GM12891 (cell line): ENCODE data around the gene GPR160.
"Not testable (repeated sequence)": the region's sequence is repeated elsewhere in the genome, so short reads cannot be mapped to it uniquely, and the experiment has no call there.

Experiments used
- DNase-seq: peaks from one replicate; pipeline ENCODE4 v3.0.0; 2011; ENCODE audit warnings: low spot score; ENCODE audit not compliant: insufficient read length
- FAIRE-seq: peaks from 2 replicates; lab custom pipeline; 2011; peaks lifted over from hg19 to GRCh38; lab: Jason Lieb, UNC
- PAX5 ChIP-seq: IDR thresholded peaks from 2 replicates; pipeline ENCODE4 v1.6.1; 2011; ENCODE audit warnings: low read length, moderate library complexity, mild to moderate bottlenecking; ENCODE audit not compliant: insufficient read depth, severe bottlenecking
- POLR2A ChIP-seq: IDR thresholded peaks from 2 replicates; pipeline ENCODE4 v1.6.1; 2011; ENCODE audit warnings: low read depth, low read length, control low read depth
- POLR2AphosphoS5 ChIP-seq: IDR thresholded peaks from 2 replicates; pipeline ENCODE4 v1.6.1; 2011; ENCODE audit warnings: low read depth, low read length, control low read depth
- POU2F2 ChIP-seq: IDR thresholded peaks from 2 replicates; pipeline ENCODE4 v1.6.1; 2011; ENCODE audit warnings: low read depth, mild to moderate bottlenecking, control low read depth, low read length, moderate library complexity
- SPI1 ChIP-seq: IDR thresholded peaks from 2 replicates; pipeline ENCODE4 v1.6.1; 2011; ENCODE audit warnings: low read depth, low read length, control low read depth
- TAF1 ChIP-seq: IDR thresholded peaks from 2 replicates; pipeline ENCODE4 v1.6.1; 2011; ENCODE audit warnings: low read depth, low read length, control low read depth

The GPR160 gene

DNA sequence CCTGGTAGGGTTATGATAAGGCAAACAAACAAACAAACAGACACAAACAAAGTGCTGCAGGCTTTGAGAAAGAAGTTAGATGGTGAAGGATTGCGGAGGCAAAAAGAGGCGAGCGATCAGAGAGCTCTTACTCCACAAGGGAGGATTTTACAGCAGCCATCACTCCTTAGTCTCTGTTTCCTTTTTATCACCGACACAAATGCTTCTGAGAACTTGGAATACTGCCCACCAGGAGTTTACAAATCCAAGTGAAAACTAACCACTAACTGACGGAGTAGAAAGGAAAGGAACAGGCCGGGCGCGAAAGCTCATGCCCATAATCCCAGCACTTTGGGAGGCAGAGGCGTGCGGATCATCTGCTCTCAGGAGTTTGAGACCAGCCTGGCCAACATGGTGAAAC, 35.6 kb upstream of the GPR160 start:
- TF ChIP-seq POLR2A (no peak), POLR2AphosphoS5 (no peak), TAF1 (no peak), POU2F2 (no peak), PAX5 (no peak), SPI1 (no peak)
- DNase-seq (no peak), FAIRE-seq (no peak)

DNA sequence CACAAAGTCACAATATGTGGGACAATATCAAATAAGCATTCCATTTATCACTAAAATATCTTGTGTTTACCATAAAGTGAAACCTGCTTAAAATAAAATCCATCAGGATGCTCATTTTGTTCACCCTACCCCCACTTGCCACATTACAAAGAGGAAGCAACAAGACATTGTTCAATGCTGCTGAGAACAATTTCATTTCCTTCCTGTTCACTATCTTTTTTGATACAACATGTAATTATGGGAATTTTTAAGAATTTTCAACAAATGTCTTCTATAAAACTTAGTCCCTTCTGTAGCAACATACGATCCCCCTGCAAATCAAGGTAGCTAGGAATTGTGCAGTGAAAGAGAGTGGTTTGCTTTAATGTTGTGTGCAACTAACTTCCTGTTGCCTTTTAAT, 34.9 kb upstream of the GPR160 start:
- TF ChIP-seq SPI1 = no peak
- TF ChIP-seq TAF1 = no peak
- no peak for TF ChIP-seq PAX5
- no peak for TF ChIP-seq POLR2AphosphoS5
- no peak for TF ChIP-seq POU2F2
- TF ChIP-seq POLR2A = no peak
- DNase-seq (no peak), FAIRE-seq (peak; percentile 70)

DNA sequence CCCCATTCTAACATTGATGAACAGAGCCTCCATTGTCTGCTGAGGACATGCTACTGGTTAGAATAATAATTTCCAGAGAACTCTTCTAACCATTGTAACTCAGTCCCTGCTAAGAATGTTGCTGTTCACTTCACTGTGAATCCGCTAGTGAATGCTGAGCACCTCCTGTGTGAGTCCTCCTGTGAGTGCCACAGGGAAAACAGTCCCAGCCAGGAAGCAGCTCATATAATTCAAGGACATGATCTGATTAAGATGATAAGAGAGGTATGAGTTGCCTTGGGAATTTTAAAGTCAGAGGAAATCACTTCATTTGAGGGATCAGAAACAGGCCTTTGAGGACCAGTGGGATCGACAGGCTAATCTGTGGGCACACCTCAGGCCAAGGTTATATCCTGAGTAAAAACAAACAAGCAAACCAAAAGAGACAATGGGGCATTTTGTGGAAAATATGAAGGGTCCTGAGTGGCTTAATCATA, 33.9 kb upstream of the GPR160 start:
- FAIRE-seq (no peak), DNase-seq (no peak)
- TF ChIP-seq POLR2AphosphoS5 (no peak), TAF1 (no peak), SPI1 (no peak), POLR2A (no peak), POU2F2 (no peak)

DNA sequence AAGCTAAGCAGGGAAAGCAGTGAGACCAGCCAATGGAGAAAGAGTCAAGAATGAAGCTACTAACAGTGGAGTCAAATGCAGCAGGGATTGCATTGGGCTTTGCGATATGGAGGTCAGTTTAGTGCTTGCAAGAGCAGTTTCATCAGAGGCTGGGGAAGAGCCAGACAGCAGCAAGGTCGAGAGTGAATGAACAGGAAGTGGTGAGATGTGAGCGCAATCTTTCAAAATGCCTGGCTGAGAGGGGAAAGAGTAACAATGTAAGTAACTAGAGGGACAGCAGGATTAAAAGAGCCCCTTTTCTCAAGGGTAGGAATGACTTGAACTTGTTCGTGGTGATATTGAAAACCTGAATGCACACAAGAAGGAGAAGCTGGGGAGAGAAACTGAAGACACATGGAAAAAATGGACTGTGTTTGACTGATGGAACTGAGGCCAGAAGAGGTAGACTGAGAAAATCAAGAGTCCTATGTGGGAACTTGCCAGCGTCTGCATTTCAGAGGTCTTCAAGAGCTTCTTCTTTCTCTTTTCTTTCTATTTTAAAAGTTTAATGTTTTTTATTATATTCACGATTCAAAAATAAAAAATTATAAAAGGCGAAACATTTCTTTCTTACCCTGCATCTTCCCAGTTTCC, 30.6 kb upstream of the GPR160 start:
- TF ChIP-seq SPI1 (peak; percentile 70), PAX5 (no peak), POU2F2 (no peak)
- DNase-seq (peak; percentile 35), FAIRE-seq (peak; percentile 94)

DNA sequence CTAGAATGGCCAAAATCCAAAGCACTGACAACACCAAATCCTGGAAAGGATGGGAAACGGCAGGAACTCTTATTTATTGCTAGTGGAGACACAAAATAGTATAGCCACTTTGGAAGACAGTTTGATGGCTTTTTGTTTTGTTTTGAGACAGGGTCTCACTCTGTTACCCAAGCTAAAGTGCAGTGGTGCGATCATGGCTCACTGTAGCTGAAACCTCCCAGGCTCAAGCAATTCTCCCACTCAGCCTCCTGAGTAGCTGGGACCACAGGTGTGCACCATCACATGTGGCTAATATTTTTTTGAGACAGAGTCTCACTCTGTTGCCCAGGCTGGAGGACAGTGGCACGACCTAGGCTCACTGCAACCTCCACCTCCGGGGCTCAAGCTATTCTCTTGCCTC, 27.3 kb upstream of the GPR160 start:
- DNase-seq (no peak), FAIRE-seq (no peak)
- TF ChIP-seq POLR2A = no peak
- no peak for TF ChIP-seq PAX5
- no peak for TF ChIP-seq SPI1
- no peak for TF ChIP-seq TAF1
- TF ChIP-seq POLR2AphosphoS5 = no peak
- TF ChIP-seq POU2F2 = no peak

DNA sequence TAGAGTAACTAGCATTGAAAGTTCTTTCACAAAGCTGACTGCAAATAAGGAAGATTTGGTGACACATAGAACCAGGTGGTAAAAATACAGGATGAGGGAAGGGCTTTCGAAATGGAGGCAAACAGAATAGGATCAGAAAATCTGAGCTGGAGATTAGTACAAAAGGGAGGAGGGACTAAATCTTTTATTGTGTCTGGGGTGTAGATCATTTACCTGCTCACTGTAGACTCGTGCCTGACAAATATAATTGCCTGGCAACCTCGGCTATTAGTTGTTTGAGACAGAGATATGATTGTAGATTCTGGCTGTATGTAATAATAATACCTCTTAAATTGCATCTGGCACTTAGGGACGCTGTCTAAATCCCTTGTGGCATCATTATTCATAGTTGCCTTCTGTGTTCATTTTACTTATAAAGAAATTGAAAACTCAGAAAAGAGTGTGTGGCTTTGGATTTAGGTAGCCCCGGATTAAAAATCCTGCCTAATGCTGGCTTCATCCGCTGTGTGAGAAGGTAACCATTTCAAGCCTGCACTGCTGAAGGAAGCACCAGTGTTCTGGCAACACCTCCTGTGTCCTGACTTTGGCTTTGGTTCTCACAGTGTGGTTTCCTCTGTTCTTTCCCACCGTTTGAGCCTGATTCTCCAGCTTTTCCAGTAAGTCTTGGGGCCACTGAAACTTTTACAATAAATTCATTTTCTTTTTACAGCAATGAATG, 25.0 kb upstream of the GPR160 start:
- TF ChIP-seq POLR2AphosphoS5 (no peak), POLR2A (no peak), POU2F2 (no peak), PAX5 (no peak), SPI1 (no peak), TAF1 (no peak)
- DNase-seq (no peak), FAIRE-seq (no peak)

DNA sequence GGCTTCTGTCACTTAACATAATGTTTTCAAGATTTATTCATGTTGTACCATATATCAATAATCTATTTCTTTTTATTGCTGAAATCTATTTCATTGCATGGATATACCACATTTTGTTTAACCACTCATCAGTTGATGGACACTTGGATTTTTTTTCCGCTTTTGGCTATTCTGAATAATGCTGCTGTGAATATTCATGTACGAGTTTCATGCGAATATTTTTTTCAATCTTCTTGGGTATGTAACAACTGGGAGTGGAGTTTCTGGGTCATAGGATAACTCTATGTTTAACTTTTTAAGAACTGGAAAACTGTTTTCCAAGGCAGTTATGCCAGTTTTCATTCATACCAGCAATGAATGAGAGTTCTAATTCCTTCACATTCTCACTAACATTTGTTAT, 21.7 kb upstream of the GPR160 start:
- DNase-seq (no peak), FAIRE-seq (no peak)
- TF ChIP-seq TAF1 = no peak
- TF ChIP-seq POU2F2 = no peak
- no peak for TF ChIP-seq PAX5
- TF ChIP-seq POLR2AphosphoS5 = no peak
- TF ChIP-seq SPI1 = no peak
- TF ChIP-seq POLR2A = no peak

DNA sequence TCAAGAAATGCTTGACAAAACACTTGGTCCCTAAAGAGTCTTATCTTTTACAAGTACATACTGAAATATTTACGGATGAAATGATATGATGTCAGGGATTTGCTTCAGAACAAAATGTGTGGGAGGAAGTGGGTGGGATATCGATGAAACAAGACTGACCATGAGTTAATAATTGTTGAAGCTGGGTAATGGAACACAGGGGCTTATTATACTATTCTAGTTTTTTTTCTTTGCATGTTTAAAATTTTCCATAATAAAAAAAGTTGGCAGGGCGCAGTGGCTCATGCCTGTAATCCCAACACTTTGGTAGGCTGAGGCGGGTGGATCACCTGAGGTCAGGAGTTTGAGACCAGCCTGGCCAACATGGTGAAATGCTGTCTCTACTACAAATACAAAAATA, 18.5 kb upstream of the GPR160 start:
- not testable (repeated sequence) for DNase-seq, FAIRE-seq

DNA sequence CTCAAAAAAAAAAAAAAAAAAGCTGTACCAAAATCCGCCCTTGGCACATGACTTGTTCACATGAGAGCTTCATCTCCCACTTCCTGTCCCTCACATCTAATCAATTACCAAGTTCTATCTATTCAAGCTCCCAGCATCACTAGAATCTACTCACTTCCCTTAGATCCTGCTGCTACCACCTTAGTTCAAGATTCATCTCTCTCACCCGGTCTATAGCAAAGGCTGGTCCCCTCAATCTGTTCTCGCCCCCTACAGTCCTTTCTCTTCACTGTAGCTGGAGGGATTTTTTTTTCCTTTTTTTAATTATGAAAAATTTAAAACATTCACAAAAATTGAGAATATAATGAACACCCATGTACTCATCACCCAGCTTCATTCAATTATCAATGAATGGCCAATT, 16.7 kb upstream of the GPR160 start:
- TF ChIP-seq POLR2A (no peak), SPI1 (no peak), POLR2AphosphoS5 (no peak), PAX5 (no peak), POU2F2 (no peak), TAF1 (no peak)
- FAIRE-seq (no peak), DNase-seq (no peak)

DNA sequence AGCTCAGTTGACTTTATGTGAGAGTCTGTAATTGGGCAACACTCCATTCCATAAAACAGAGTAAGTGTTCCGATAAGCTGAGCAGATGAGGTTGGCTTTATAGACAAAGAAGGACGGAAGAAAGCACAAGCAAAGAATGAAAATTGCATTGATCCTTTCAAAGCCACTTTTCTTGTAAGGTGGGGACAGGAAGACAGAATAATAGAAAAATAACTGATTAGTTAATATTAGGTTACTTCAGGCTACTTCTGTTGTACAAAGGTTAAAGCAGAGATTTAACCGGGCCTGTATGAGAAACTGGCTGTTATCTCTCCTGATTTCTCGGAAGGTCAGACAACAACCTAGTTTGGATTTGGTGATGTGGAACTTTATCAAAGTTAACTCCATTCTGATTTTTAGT, 15.5 kb upstream of the GPR160 start:
- TF ChIP-seq POLR2A = no peak
- no peak for TF ChIP-seq POLR2AphosphoS5
- TF ChIP-seq PAX5 = no peak
- TF ChIP-seq TAF1 = no peak
- TF ChIP-seq POU2F2 = no peak
- no peak for TF ChIP-seq SPI1
- DNase-seq (no peak), FAIRE-seq (no peak)

DNA sequence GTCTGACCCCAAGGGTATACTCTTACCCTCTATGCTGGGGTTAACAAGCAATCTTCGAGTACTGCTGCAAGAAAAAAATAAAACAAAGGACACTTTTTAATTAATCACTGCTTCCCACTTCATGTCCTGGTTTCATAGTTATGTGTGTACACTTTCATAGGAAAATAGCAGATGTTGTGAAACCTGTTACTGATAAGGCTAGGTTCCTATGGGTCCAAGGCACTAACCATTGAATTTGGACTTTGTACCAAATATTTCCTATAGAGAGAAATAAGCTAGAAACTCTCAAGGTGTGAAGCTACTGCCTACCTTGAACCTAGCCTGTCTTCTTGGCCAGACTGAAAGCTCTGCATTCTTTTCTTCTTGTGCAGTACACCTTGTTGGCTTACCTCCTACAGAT, 14.6 kb upstream of the GPR160 start:
- FAIRE-seq = no peak
- TF ChIP-seq SPI1 (no peak), TAF1 (no peak)

More for the DNA sequence above, 14.6 kb upstream of the GPR160 start:
- no peak for DNase-seq
